Spinal cord (tissue), 10 donors: Measurements from ENCODE around the gene ZFR2. TPM values are rescaled to one million over a fixed set of nuclear protein-coding genes. Genes with fewer than 3 reads are reported as not detected.

Experiments
- DNase-seq, 6 donors: peaks; one replicate each; pipeline versions ENCODE4 v3.0.0 to v3.0.0-alpha.2; 2013 to 2015; ENCODE audit warnings: low spot score in 6 of 6, low read depth in 4 of 6
- H3K27ac ChIP-seq: one replicate; pipeline ENCODE4 v1.5.1; 2013; ENCODE audit warnings: low read depth, low read length, control low read depth
- H3K27me3 ChIP-seq: one replicate; pipeline ENCODE4 v1.6.1; 2013; ENCODE audit warnings: low read length; ENCODE audit not compliant: control insufficient read depth, insufficient read depth
- H3K36me3 ChIP-seq: one replicate; pipeline ENCODE4 v1.6.1; 2013; ENCODE audit warnings: low read length; ENCODE audit not compliant: control insufficient read depth, insufficient read depth
- H3K4me1 ChIP-seq: one replicate; pipeline ENCODE4 v1.6.1; 2013; ENCODE audit warnings: low read length; ENCODE audit not compliant: control insufficient read depth, insufficient read depth
- H3K4me3 ChIP-seq: one replicate; pipeline ENCODE4 v1.5.1; 2013; ENCODE audit warnings: low read depth, low read length, control low read depth
- H3K9me3 ChIP-seq: one replicate; pipeline ENCODE4 v1.6.1; 2013; ENCODE audit warnings: low read length; ENCODE audit not compliant: control insufficient read depth, insufficient read depth
- WGBS: methylation state at CpG from one replicate; pipeline ENCODE4 v1.1.5; 2013; ENCODE audit warnings: missing lambda C conversion rate; ENCODE audit not compliant: insufficient coverage; 5-methylcytosine and 5-hydroxymethylcytosine counted together
- polyA plus RNA-seq, 2 donors: library from polyadenylated mRNA; unstranded; fragments of 120-200 nt; gene quantifications; one replicate each; pipeline ENCODE4 v1.2.1, GENCODE V29; 2013; ENCODE audit not compliant: insufficient read length in 2 of 2
- total RNA-seq, 2 donors: library from RNA; depleted of rRNA in 1 of 2; stranded (reverse); fragments of 120-200 nt in 1 of 2; fragments of >200 nt in 1 of 2; gene quantifications; one replicate each; pipeline versions ENCODE4 v1.2.3 to v1.2.4, GENCODE V29; 2013 to 2014
- donor health status: healthy.

ZFR2 gene
- total and polyA plus RNA-seq, 4 donors = 7.7 to 37.6 (median 18.4) TPM

DNA sequence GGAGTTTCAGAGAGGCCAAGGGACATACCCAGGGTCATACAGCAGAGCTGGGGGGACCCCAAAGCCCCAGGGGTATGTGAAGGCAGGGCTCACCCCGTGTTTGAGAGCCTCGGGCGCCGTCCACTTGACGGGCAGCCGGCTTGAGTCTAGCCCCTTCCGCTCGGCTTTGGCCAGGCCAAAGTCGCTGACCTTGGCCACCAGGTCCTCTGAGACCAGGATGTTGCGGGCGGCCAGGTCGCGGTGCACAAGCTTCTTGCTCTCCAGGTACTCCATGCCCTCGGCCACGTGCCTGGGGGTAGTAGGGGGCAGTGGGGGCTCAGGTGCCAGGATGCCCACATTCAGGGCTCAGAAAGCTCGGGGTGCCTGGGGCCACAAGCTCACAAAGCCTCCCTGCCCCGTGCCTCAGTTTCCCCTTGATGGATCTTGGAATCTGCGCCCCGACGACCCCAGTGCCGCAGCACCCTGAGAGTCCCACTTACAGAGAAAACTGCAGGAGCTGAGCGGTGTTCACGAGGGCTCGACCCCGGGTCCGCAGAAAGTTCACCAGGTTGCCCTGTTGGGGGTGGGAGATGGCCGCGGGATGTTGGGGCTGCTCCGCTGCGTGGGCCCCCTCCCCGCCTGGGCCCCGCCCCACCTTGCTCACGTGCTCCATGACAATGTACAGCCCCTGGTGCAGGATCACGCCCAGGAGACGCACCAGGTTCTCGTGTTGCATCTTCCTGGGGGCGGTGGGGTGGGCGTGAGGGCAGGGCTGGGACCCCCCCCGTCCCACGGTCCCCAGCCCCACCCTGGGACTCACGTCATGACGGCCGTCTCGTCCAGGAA lies 89.7 kb downstream of the ZFR2 start:
- Histone ChIP-seq H3K27me3 (no peaks in the 10 kb centered on the region), H3K36me3 (peaks cover 36% of the 10 kb centered on the region), H3K27ac (no peak overlapping the region), H3K9me3 (peaks cover 6% of the 10 kb centered on the region), H3K4me3 (no peak overlapping the region), H3K4me1 (no peaks in the 10 kb centered on the region)
- 84% methylated on average over 32 of the region's 44 CpGs for WGBS
- DNase-seq = no peak

DNA sequence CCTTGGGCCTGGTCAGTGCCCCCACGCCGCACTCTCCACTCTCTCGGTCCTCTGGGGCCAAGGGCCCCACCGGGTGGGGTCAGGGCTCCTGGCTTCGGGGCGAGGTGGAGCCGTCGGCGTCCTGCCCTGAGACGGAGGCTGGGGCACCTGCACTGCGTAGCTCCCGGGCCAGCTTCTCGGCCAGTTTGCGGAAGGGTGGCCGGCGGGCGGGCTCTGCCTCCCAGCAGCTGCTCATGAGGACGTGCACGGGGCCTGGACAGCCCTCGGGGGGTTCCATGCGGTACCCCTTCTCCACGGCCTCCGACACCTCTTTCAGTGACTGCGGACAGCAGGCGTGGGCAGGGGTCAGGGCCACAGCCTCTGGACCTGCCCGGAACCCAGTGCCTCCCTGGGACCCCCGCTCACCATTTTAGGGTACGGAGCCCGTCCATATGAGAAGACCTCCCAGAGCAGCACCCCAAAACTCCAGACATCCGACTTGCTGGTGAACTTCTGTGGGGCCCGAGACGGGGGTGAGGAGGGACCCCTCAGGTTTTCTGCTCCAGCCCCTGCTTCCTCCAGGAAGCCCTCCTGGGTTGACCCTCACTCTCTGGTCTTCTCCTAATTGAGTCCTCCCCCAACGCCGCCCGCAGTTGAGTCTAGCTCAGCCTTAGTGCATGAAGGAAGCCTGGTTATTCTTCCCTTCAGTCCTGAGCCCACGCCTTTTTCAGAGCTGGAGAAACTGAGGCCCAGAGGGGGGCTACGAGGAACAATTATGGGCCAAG lies 90.6 kb downstream of the ZFR2 start:
- Histone ChIP-seq H3K9me3 (peaks cover 6% of the 10 kb centered on the region), H3K27me3 (no peaks in the 10 kb centered on the region), H3K27ac (no peak overlapping the region), H3K4me3 (no peak overlapping the region), H3K36me3 (peaks cover 28% of the 10 kb centered on the region), H3K4me1 (no peaks in the 10 kb centered on the region)
- DNase-seq = no peak
- WGBS = 89% methylated on average over 37 of the region's 37 CpGs

DNA sequence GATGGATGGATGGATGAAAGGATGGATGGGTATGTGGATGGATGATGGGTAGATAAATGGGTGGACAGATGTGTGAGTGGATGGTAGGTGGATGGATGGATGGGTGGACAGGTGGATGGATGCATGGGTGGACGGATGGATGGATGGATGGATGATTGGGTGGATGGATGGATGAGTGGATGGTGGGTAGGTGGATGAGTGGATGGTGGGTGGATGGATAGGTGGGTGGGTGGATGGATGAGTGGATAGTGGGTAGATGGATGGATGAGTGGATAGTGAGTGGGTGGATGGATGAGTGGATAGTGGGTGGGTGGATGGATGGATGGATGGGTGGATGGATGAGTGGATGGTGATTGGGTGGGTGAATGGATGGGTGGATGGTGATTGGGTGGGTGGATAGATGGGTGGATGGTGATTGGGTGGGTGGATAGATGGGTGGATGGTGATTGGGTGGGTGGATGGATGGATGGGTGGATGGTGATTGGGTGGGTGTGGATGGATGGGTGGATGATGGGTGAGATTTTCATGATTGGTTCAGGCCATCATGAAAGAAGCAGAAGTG lies 92.3 kb downstream of the ZFR2 start:
- H3K4me3 ChIP-seq = no peak overlapping the region
- H3K27ac ChIP-seq = no peak overlapping the region
- H3K36me3 ChIP-seq = peaks cover 18% of the 10 kb centered on the region
- no peaks in the 10 kb centered on the region for H3K4me1 ChIP-seq
- H3K27me3 ChIP-seq = no peaks in the 10 kb centered on the region
- DNase-seq = no peak
- 77% methylated on average over 1 of the region's 1 CpG for WGBS
- H3K9me3 ChIP-seq = peaks cover 2% of the 10 kb centered on the region

DNA sequence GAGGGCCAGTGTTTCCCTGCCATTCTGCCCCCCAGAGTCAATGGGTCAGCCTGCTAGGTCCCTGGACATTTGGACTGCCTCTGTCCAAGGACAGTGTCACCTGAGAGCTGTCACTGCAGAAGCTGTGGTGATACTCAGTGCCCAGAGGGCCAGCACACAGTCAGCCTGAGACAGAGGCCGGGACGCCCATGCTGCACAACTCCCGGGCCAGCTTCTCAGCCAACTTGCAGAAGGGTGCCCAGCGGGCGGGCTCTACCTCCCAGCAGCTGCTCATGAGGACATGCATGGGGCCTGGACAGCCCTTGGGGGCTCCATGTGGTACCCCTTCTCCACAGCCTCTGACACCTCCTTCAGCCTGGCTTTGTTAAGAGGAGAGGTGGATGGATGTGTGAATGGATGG lies 93.0 kb downstream of the ZFR2 start:
- no peaks in the 10 kb centered on the region for H3K27me3 ChIP-seq
- H3K27ac ChIP-seq = no peak overlapping the region
- no peaks in the 10 kb centered on the region for H3K4me1 ChIP-seq
- H3K4me3 ChIP-seq = no peak overlapping the region
- H3K36me3 ChIP-seq = peaks cover 22% of the 10 kb centered on the region
- DNase-seq = no peak
- WGBS = 92% methylated on average over 5 of the region's 5 CpGs
- no peaks in the 10 kb centered on the region for H3K9me3 ChIP-seq

DNA sequence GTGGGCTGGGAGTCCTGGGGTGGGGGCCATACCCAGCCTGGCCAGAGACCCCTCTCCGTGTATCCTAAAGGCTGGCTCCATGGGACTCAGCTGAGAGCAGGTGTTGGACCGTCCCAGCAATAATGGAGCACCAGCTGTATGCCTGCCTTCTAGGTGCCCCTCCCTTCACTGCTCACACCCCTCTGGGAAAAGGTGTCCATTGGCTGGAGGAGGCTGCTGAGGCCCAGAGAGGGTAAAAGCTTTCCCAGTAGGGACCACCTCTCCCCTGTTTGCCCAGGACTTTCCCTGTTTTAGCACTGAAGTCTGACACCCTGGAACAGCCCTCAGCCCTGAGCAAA lies 93.5 kb downstream of the ZFR2 start:
- WGBS = 93% methylated on average over 2 of the region's 2 CpGs
- no peak for DNase-seq
- Histone ChIP-seq H3K27me3 (no peaks in the 10 kb centered on the region), H3K4me1 (no peaks in the 10 kb centered on the region), H3K9me3 (no peaks in the 10 kb centered on the region), H3K4me3 (no peak overlapping the region), H3K36me3 (peaks cover 26% of the 10 kb centered on the region), H3K27ac (no peak overlapping the region)

DNA sequence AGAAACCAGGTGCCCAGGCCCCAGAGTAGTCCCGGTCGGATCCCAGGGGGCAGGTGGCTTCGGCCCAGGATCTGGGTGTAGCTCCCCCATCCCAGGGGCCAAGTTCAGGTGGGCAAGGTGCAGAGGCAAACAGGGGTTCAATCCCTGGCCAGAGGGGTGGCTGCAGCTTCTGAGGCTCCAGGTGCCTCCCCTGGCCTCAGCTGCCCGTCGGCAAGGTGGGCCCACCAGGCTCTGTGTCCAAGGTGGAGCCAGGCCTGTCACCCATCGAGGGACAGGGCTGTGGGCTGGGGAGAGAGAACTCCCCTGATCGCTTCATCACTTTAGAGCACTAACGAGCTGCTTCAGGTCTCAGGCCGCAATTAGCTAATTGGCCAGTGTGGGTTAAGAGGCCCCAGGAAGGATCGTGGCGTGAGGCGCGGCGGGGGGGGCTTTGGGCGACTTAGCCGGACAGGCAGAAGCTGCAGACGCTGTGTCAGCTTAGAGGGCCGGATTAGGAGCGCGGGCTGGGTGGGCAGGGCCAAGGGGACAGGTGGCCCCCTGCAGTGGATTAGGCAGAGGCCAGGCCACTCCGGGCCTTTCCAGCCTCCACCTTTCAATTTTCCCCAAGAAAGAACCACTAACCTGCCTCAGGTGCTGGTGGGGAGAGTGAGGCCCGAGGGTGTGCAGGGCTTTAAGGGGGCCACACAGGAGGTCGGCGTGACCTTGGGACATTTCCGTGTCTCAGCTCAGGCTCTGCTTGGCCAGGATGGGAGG lies 94.0 kb downstream of the ZFR2 start:
- Histone ChIP-seq H3K4me1 (no peaks in the 10 kb centered on the region), H3K9me3 (no peaks in the 10 kb centered on the region), H3K4me3 (no peak overlapping the region), H3K27ac (no peak overlapping the region), H3K36me3 (peaks cover 31% of the 10 kb centered on the region), H3K27me3 (no peaks in the 10 kb centered on the region)
- DNase-seq = no peak
- 57% methylated on average over 21 of the region's 25 CpGs for WGBS

DNA sequence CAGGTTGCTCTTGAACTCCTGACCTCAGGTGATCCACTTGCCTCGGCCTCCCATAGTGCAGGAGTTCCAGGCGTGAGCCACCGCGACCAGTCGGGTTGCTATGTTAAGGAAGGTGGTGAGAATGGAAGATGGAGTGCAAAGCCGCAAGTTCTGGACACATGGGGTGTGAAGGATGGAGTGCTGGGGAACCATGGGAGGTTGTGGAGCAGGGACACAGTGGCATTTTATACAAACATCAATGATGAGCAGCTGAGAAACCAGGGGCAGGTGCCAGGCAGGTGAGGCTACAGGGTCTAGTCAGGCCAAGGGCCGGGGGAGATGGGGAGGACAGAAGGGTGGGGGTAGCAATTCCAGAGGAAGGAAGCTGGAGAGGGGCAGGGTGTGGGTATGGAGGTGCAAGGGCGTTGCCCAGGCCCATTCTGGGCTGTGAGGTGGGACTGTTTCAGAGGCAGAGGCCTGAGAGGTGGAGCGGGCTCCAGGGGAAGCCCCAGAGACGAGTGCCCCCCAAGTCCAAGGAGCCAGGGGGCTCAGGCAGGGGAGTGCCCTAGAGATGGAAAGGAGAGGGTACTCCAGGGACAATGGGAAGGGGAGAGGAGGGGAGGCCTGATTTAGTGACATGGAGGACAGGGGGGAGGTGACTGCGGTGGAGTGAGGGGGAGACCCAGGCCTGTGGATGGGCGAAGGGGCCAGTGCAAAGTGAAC lies 94.9 kb downstream of the ZFR2 start:
- Histone ChIP-seq H3K36me3 (peaks cover 34% of the 10 kb centered on the region), H3K27me3 (no peaks in the 10 kb centered on the region), H3K4me1 (no peaks in the 10 kb centered on the region), H3K9me3 (no peaks in the 10 kb centered on the region), H3K27ac (no peak overlapping the region), H3K4me3 (no peak overlapping the region)
- no peak for DNase-seq
- 79% methylated on average over 12 of the region's 12 CpGs for WGBS

DNA sequence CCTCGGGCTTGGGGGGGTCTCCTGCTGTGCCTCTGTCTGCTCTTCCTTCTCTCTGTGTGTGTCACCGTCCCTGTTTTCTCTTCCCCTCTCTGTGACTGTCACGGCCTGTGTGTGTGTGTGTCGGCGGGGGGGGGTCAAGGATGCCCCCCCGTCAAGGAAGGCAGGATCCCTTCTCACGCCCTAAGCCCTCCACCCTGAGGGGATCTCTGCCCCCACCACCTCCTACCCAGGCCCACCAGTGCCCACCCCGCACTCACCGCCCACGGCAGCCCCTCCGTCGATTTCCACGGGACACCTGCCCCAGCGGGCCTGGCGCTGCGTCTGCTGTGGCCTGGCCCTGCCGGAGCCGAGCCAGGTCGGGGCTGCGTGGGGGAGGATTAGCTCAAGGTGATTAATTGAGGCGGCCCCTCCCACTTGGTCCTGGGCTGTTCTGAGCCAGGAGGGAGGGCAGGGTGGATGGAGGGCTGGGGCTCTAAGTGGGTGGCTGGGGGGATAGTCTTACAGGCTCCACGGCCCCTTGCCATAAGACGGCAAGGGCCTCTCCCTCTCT lies 96.9 kb downstream of the ZFR2 start, which contains the start of gene RAX2:
RAX2 (minus strand) TSS at position 323 of the 550 bp plus-strand sequence. CDS start 486 bp downstream, outside the sequence.
- H3K4me1 ChIP-seq = no peaks in the 10 kb centered on the region
- no peak within 1 kb of the TSS for H3K4me3 ChIP-seq
- 45% methylated on average over 10 of the region's 23 CpGs for whole genome bisulfite sequencing
- H3K36me3 ChIP-seq = peaks cover 39% of the 10 kb centered on the region
- no peaks in the 10 kb centered on the region for H3K27me3 ChIP-seq
- H3K27ac ChIP-seq = no peak within 1 kb of the TSS
- no peak for DNase-seq
- H3K9me3 ChIP-seq = no peaks in the 10 kb centered on the region
